ENCODE measurements around the gene HMGCL.

GRCh38 chr1:23827717-23828116 lies 2.5 kb upstream of the HMGCL start:
- TF ChIP-seq POLR2A (IDR thresholded peaks at IDR 0.05; ENCODE audit: low read length) (no peak), GATA1 (IDR thresholded peaks at IDR 0.05; ENCODE audit: low read depth, low read length) (no peak)

Data from erythroblast (primary cell).